Raji (cell line): ENCODE data around the gene HK1.

Experiments
- POLR2A ChIP-seq: IDR thresholded peaks from 2 replicates; pipeline ENCODE4 v1.6.1; 2011; ENCODE audit warnings: low read depth, low read length, control low read depth; ENCODE audit not compliant: insufficient read depth

HK1 gene

GRCh38 chr10:69388488-69388887, 110.2 kb downstream of the HK1 start:
- TF ChIP-seq POLR2A, result no peak

GRCh38 chr10:69389827-69390490, 111.7 kb downstream of the HK1 start:
- TF ChIP-seq POLR2A, result no peak

- no peak for TF ChIP-seq POLR2A
These were observed 112.9 kb downstream of the HK1 start for GRCh38 chr10:69391158-69391557.

GRCh38 chr10:69392481-69393000, 114.2 kb downstream of the HK1 start:
- no peak for TF ChIP-seq POLR2A

- TF ChIP-seq POLR2A, result no peak
These were observed 115.7 kb downstream of the HK1 start for GRCh38 chr10:69394020-69394419.

GRCh38 chr10:69397972-69398371, 119.7 kb downstream of the HK1 start:
- no peak for TF ChIP-seq POLR2A

- TF ChIP-seq POLR2A, result no peak
These were observed 120.2 kb downstream of the HK1 start for GRCh38 chr10:69398466-69398865.

- TF ChIP-seq POLR2A, result no peak
These were observed 122.6 kb downstream of the HK1 start for GRCh38 chr10:69400936-69401335.

GRCh38 chr10:69401416-69401815, 123.1 kb downstream of the HK1 start:
- no peak for TF ChIP-seq POLR2A

GRCh38 chr10:69402386-69402785, 124.1 kb downstream of the HK1 start:
- TF ChIP-seq POLR2A, result no peak

- TF ChIP-seq POLR2A, result no peak
These were observed 124.8 kb downstream of the HK1 start for GRCh38 chr10:69403066-69403465.

- no peak for TF ChIP-seq POLR2A
These were observed 125.2 kb downstream of the HK1 start for GRCh38 chr10:69403519-69403918.

GRCh38 chr10:69404786-69405185, 126.5 kb downstream of the HK1 start:
- TF ChIP-seq POLR2A, result no peak

GRCh38 chr10:69405221-69405620, 126.9 kb downstream of the HK1 start:
- TF ChIP-seq POLR2A, result no peak

GRCh38 chr10:69406302-69406811, 128.1 kb downstream of the HK1 start:
- no peak for TF ChIP-seq POLR2A

GRCh38 chr10:69406816-69407580, 128.7 kb downstream of the HK1 start:
- no peak for TF ChIP-seq POLR2A
